ENCODE results near the gene OLIG3.
A peak's percentile ranks its signal among the peaks of the same experiment; 100 is the strongest.

OLIG3 gene

DNA sequence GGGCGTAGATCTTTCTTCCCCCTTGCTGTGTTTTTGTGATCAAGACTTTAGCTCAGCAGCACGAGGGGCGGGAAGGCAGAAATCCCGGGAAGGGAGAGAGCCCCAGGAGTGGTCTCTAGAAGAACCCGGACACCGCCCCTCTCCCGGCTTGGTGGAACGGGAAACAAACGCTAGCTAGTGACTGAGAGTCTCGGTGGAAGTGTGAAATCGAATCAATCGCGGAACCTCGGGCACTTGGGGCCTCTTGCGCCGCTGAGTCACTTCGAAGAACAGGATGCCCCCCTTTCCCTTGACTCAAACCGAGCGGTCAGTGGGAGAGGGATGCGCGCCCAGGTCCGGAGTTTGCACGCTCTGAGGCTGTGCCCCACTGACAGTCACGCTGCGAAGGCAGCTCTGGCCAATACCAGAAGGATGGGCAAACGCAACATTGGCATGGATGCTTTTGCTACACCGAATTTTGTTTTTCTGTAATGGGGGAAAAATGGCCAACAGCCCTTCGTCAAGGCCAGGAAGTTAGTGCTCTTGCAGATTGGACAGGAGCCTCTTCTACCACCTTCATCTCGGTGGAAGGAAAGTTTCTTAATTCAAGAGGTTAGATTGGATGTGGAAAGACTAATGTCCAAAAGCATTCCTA, 1.6 kb upstream of the OLIG3 start:
- DNase-seq, result peak; percentile 39

DNA sequence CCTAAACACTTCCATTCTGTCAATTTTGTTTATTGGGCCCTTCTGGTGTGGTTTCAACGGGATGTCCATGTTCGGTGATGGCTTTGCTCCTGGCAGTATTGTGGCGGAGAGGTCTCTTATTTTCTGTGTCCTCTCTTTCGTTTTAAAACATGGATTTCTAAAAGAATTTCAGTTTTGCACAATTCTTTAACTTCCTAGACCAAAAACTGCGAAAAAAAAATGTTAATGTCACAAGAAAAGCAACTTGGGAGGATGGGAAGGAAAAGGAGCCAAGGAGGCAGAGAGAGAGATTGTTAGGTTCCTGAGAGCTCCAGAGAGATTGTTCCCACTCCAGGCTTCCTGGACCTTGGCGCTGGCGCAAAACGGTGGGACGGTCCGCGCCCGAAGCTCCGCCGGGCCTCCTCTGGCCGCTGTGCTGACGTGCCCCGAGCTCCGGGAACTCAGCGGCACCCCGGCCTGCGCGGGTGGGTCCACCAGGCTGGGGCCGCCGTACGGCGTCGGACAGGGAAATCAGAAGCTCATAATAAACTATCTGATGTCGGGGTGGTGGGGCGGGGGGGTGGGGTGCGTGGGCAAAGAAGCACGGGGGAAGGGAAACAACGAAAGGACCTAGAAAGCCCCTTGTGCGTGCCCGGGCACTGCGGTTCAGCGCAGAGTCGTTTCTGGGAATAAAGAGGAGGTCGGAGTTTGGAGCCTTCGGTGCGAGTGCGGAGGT, 951 bp upstream of the OLIG3 start:
- DNase-seq, result no peak

DNA sequence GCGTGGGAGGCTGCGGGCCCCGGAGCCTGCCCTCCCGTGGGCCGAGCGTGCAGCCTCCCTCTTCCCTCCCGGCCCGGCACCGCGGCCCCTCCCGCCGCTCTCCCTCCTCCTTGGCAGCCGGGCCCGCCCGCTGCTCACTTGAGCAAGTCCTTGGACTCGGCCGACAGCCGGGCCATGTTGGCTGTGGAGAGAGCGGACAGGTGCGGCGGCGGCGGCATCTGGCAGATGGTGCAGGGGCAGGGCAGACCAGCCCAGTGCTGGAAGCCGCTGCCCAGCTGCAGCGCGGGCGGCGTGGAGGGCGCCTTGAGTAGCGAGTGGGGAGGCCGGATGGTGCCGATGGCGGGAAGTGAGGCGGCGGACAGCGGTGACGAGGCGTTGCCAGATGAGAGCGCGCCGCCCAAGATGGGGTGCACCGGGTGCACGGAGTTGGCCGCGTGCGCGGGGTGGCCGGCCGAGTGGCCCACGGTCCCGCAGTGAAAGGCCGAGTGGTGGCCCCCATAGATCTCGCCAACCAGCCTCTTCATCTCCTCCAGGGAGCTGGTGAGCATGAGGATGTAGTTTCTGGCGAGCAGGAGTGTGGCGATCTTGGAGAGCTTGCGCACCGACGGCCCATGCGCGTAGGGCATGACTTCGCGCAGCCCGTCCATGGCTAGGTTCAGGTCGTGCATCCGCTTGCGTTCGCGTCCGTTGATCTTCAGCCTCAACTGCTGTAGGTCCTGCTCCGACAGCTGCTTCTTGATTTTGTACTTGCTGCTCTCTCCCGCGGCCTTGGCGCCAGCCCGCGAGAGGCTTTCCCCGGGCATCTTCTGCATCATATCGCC, 766 bp downstream of the OLIG3 start:
- DNase-seq, result peak; percentile 38

DNA sequence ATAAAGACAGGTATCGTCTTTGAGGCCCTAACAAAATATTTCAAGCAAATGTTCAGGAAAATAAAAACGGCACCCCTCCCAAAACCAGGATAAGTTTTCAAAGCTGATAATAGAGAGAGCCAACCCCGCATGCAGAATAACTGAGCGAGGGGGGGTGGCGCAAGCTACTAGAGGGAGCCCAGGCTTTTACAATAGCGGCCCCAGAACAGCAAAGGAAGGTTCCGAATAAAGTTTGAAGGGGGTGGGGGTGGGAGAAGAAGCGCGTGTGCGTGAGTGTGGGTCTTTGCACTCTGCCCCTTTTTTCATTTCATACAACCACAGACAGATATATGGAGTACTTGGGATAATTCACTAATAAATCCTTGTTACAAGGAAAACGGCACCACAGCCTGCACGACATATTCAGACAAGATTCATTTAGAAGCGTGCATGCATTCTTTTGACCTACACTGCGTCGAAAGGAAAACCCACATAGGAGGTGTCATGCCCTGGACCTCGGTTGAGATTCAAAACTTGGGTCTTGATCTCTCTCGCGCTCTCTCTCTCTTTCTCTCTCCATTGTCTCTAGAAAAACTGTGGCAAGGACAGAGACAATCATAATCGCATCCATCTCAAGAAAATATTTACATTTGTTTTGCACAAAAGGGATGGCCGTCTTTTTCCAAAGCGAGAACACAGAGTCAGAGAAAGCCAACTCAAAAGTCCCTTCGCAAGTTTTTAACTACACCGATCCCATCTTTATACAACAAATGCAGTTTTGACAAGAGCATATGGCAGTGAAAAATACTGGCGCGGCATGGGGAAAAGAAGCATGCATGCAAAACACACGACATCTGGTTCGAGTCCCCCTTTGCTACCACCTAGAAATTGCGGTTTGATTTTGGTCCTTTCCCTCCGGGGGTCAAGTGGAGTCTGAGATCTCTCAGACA, 1.6 kb downstream of the OLIG3 start:
- DNase-seq, result no peak

DNA sequence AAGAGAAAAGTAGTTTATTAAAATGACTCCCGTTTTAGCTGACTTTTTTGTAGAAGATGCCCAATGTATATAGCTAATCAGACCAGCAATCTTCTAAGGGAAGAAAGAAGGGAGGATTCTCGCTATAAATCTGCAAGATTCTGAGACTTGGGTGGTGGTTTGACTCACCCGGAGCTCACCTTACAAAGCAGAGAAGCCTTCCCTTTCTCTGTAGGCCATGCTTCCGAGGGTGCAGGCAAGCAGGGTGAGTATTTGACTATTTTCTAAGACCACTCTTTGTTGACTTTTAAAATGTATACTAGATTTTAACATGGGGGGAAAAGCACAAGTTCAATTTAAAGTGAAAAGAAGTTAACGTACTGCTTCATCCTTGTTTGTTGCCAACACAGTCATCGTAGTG, 2.7 kb downstream of the OLIG3 start:
- DNase-seq, result no peak

DNA sequence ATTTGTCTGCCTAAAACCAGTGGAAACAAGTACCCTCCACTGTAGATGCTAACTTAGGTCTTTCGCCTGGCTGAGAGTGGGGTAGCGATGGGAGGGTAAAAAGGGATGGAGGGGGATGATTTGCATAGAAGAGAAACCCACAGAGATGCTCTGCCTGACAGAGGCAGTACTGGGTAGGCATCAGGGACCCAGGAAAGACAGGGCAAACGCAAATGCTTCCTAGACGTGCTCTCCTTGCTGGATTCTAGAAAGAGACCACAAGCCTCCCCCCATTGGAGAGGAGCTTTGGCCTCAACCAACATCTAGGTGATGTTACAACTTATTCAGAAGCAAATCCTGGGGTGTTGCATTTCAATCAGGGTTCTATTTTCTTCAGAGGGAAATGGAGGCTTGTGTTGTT, 3.2 kb downstream of the OLIG3 start:
- no peak for DNase-seq

DNA sequence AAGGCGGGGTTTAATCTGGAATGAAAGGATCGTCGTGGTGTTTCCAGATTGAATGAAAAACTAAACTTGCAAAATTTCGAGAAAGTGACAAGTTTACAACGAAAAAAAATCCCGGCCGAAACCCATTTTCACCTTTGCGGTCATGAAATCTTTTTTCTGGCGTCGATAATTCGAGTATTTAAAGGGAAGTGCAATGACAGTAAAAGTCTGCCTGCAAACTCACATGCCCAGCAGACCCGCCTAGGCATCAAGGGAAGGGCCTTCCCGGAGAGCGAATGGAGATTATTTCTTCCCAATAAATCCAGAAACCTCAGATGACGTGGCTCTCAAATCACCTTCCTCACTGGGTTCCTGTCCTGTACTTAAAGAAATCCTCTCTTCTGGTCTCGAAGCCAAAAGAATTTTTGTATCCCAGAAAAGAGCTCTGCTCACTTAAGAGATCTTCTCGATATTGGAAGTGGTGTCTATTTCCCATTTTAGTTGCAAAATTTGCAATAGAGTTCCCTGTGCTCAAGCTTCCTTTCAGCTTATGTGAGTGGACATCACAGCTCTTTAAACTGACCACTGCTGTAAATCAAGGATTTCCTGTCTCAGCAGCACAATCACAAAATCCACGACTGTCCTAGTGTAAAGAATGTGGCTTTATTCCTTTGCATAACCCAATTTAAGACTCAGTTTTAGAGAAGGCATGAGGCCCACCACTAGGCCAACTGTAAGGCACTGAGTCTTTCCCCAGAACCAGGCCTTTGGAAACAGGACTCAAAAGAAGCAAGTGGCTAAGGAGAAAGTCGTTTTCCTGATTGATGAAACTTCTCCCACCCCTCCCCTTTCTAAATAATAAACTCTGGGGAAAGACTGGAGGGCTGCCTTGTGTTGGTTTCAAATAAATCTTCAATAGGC, 3.9 kb downstream of the OLIG3 start:
- DNase-seq, result no peak

DNA sequence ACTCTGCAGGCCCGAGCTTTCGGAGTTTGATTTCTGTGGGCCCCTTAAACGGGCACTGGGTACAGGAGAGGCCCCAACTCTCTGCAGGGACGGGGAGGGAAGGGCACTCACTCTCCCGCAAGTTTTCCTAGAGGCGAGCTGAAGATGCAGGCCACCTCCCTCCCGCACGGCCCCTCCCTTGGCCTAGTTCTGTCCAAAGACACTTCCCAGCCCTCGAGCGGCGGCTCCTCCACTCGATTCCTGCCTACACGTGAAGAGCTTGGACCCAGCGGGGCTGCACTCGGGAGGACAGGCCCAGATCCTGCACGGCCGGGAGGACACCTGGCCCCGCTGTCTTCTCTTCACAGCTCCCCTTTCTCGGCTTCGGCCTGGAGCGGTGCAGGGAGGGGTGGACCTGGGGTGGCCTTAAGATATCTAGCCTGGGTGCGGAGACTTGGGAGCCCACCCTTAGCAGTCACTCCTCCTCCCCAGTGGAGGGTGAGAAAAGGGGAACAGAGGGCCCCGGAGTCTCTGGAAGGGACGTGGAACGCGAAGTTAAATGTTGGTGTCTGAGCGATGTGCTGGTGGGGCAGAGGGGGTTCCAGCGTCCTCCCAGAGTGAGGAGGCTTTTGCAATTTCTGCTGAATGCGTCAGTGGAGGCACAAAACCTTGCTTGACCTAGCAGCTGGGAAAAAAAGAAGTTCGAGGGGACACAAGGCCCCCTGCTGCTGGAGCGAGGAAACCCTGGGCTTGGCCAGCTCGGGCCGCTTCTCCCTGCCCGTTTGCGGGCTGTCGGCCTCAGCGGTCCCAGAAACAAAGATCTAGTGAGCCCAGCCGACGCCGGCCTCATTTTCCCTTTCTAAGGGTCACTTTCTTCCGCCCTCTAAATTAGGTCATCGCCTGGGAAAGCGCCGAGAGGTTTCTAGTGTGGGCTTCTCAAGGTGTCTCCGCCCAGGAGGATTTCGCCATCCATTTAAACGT, 4.9 kb downstream of the OLIG3 start:
- DNase-seq, result no peak

DNA sequence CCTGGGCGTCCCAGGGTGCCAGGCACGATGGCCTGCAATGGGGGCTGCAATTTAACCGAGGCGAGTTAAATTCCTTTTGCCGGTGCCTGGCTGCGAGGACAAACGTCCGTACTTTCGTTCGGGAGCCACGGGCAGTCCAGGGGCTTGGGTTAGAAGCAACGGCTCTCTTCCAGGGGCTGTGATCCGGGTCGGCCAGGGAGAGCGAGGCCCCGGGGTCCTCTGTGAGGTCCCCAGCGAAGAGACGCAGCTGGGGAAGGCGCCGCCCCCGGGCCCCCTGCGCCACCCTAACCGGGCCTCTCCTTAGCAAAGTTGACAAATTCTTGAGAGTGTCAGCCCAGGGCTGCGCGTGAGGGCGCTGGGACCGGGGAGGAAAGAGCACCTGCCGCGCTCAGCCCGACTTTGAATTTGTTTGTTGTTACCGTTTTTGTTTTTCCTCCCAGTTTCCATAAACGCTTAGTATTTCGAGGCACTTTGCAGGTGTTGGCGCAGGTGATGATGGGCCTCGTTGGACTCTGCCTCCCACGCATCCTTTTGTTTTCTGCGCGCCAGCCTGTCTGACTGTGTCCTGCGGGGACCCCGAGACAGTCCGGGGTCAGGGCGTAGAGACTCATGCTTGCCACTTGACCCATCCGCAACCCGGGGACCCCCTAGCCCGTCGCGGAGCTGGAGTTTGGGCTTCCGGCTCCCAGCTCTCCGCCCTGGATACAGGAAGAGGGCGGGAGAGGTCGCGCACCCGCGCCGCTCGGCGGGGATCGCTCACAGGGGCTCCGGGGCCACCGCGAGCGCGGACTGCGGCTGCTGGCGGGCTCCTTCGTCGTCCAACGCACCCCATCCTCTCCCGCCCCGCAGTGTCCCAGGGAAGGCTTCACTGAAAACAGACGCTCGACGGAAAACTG, 5.8 kb downstream of the OLIG3 start:
- DNase-seq, result peak; percentile 45

DNA sequence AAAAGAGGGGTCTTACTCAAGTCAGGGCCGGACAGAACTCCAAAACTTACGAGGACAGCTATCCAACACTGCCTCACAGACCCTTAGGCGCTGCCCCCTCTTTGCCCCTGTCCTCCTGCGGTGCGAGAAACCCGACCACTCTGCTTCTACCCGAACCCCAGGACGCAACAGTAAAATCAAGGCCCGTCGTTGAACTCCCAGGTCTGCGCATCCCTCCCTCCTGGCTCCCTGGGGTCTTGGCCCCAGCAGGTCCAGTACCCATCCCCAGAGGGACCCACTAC, 6.4 kb downstream of the OLIG3 start:
- DNase-seq, result no peak

DNA sequence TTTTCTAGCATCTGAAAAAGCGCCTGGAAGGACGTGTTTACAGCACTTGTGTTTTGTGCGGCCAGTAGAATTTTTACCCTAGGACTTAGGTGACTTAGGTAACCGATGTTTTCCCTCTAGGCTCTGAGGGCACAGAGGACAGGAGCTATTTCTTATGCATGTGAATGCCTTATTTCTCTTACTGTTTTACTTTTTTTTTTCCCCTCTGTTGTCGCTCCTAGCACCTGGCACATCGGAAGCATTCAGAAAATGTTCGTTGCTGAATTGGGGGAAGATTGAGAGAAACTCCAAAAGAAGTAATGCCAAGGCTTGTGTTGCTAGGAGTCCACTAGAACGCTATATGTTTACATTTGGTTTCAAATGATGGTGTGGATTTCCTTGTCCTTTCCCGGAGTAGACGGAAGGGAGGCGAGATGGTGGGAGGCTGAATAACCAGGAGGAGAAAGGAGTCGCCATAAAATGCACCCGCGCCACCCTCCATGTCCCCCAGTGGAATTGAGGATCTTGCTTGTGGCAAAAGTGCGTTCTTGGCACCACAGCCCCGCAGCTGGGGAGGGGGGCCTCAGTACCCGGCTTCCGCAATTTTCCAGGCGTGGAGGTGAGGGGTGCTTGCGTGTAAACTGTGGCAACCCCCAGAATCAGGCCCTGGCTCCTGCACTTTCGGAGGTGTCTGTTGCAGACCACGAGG, 6.9 kb downstream of the OLIG3 start:
- no peak for DNase-seq

DNA sequence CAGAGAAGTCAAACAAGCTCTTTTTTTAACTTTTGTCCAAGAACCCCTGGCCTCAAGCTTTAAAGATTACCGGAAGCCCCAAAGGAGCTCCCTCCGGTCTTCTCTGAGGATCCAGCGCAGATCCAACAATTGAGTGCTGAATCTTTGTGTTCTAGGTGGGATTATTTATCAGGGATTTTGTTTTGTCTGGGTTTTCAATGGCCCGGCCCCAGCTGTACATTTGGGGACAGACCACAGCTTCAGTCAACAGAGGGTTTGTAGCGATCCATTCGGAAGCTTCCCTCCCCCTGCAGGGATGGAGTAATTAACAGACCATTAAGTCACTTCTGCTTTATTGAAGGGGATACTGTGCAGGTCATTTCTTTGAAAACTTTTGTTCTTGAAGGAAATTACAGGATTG, 7.8 kb downstream of the OLIG3 start:
- no peak for DNase-seq

DNA sequence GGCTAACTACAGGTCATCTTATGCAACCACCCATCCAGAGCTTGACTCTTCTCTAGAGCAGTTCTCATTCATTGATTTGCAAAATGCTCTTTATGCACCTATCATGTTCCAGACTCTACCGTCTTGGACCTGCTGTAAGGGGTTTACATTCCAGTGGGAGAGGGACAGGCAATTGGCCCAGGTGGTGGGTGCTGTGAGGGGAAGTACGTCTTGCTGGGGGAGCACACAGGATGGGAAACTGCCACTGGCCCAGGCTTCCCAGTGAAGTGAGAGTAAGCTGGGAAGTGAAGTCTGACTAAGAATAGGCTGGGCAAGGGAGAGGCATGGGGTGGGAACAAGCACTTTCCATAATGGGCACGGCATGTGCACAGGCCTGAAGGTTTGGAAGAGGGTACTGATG, 13.8 kb downstream of the OLIG3 start:
- DNase-seq, result no peak

DNA sequence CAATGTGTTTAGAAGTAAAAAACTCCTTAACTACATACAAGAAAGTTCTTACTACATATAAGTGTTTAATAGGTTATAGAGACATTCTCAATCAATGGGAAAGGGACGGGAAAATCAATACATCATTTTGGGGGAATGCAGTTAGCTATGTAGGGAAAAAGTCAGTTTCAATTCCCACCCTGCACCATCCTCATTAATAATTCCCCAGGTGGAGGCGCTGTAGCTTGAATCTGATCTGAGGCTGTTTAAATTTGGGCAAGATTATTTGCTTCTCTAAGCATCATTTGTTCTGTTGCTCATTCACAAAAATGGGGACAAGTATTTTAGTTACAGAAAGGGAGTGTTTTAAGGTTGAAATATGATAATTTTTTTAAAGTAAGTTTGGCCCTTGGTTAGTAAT, 19.1 kb downstream of the OLIG3 start:
- no peak for DNase-seq

DNA sequence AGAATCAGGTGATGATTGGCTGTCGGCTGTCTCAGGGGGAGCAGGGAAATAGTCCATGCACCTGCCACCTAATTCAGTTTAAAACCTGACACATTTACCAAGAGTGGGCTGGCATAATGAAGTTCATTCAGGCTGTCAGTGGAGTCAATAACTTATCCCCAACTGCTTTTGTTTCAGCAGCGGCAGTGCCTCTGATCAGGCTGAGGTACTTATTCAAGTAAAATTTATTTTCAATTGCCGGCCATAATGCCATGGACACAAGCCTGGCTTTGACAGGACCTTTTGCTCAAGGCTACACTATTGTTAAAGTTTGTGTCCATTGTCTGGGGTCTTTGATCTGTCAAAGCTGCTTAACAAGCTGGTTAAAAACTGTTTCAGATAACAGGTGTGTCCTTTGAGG, 20.6 kb downstream of the OLIG3 start:
- no peak for DNase-seq

DNA sequence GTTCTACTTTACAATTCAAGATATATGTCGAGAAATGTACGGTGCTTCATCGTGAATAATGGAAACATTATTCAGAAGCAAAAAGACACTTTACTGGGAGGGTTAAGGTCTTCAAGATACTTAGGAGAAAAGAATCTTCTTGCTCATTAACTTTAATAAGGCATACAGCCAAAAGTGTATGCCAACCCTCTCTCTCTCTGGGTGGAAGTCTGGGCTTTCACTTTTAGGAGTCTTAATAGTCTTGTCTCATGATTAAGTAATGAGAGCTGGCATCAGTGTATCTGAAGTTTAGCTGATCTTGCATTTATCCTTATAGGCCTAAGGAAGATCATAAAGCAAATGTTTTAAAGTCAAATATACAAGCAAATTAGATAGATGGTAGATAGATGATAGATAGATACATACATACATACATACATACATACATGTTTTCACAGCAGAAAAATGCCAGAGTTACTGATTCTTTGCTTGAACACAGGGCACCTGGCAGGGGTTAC, 21.5 kb downstream of the OLIG3 start:
- DNase-seq, result no peak

DNA sequence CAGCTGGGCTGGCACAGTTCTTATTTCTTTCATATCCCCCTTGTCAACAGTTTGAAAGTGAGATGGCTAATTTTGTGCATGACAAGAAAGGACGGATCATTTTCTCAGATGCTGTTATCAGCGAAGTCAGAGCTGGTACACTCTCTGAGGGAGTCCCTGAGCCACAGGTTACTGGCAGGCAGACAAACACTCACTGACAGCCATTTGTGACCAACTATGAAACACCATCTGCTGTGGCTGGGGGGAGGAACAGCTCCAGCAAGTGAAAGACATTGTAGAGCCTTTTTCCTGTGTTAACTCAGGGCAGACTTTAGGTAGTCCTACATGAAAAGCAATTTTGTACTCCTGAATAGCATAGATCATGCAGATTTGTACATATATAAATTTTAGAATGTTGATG, 22.2 kb downstream of the OLIG3 start:
- DNase-seq, result no peak

DNA sequence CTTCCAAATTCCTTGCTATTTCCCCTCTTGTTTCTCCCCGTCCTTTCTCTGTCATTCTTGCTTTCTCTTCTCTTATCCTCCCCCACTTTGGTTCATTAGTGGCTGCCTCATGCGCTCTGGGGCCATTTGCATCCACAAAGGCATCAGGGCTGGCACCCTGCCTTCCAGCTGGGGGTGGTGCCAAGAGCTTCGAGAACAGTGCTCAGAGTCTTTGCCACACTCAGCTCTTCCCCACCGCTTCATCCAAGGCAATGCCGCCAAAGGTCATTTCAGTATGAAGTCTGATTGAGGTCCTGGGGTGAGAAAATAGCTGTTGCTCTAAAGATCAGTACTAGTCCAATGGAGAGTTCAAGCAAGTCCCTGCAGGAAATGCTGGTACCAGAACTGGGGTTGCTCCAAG, 22.7 kb downstream of the OLIG3 start:
- DNase-seq, result no peak

DNA sequence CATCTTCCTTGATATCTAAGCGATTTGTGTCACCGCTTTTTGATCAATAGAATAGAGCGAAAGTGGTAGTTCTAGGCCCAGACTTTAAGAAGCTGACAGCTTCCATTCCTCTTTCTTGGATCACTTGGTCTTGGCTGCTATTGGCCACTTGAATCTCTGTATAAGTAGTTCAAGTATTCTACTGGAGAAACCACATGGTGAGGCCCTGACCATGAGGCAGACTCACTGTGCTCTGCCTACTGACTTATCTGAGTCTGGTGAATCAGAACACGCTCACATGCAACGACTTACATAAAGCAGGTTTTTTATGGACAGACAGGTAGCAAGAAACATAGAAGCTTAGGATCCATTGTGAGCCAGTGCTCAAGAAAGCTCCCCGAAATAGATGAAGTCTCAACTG, 27.0 kb downstream of the OLIG3 start:
- DNase-seq, result no peak

All from stimulated activated CD8-positive, alpha-beta memory T cell treated with anti-CD3 and anti-CD28 coated beads, Interleukin-4, amount 100 ng/mL, for 48 hours (primary cell).